ENCODE data around the gene THAP4.
"Not testable (repeated sequence)": the region's sequence is repeated elsewhere in the genome, so short reads cannot be mapped to it uniquely, and the experiment has no call there.

Gene THAP4

DNA sequence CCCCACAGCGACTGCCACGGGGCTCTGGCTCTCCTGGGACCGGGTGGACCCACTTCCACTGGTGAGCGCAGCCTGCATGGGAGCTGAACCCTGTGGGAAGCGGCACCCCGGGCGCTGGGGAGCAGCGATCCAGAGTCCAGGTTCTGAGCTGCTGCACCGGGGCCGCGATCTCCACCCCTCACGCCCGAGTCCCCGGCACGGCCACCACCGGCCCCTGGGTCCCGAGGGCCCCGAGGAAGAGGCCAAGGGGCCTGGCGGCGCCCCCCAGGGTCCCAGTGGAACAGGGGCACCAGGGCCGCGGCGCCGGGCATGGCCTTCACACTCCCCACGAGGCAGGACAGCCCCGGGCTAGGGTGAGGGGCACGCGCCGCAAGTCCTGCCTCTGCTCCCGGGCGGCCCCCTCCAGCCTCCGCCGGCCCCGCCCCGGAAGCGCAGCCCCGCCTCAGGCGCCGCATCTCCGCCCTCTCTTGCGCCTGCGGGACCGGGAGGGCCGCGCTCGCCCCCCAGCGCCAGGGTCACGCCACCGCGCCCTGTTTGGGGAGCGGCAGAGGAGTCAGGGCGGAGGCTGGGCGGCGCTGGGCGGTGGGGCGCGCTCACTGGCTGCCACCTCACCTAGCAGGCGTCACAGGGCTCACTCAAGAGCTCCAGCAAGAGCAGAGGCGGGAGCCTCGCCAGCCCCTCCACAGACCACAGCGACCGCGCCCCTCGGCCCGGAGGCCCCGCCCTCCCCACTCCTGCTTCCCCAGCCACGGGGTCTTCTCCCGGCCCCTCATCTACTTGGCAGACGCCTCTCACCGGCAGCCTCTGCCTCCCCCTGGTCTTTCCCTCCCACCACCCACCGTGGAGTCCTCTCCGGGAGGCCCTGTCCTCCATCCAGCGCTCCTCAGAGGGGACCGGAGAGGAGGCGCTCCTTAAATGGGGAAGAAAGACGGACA lies 26.8 kb downstream of the THAP4 start:
- peak; percentile 88 for DNase-seq

DNA sequence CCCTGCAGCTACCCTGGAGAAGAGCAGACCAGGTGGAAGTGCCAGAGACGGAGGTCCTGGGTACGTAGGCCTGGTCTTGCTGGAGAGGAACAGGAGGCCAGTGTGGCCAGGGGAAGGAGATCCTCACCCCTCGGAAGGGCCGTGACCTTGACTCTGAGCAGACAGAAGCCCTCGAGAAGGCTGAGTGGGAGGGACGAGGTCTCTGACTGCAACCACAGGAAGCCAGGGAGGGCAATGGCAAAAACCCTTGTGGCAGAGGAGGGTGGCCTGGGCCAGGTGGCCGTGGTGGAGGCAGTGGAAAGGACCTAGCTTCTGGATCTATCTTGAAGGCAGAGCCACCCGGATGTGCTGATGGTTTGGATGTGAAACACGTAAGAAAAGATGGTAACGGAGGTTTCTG lies 28.1 kb downstream of the THAP4 start:
- DNase-seq = no peak

DNA sequence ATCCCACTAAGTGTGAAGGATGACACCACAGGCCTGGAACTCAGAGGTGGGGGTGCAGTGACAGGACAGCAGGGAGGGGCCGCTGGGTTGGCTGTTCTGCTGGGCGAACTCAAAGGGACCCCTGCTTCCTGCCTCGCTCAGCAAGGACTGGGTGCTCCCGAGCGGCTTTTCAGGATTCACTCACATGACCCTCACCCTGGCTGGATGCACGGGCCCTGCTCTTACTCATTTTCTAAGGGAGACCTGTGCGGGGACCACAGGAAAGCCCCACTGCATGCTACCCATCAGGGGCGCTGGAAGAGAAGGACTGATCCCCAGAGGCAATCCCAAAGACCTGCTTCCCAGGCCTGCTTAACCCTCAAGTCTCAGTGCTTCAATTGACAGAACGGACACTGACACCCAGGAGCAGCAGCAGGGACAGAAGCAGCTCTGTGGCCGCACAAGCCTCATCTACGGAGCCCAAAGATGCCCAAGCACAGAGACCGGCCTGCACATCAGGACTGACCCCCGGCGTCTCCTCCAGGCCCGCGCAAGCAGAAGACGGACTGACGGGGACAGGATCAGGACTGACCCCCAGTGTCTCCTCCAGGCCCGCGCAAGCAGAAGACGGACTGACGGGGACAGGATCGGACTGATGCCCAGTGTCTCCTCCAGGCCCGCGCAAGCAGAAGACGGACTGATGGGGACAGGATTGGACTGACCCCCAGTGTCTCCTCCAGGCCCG lies 29.6 kb downstream of the THAP4 start:
- DNase-seq = no peak

DNA sequence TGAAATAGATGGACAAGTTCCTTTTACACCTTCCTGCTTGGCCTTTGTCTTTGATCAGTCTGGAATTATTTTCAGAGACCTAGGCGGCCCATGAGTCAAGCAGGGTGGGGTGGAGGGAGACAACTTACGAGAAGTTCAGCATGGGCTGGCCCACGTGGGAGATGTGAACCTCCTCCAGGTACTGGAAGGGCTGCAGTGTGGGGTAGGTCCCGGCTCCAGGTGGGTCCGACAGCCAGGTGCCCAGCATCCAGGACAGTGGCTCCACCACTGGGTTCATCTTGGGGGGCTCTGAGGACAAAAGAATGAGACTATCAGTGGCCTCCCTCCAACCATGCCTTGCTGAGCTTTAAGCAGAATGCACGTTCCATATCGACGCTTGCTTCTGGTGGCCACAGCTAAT lies 30.8 kb downstream of the THAP4 start:
- DNase-seq = no peak

DNA sequence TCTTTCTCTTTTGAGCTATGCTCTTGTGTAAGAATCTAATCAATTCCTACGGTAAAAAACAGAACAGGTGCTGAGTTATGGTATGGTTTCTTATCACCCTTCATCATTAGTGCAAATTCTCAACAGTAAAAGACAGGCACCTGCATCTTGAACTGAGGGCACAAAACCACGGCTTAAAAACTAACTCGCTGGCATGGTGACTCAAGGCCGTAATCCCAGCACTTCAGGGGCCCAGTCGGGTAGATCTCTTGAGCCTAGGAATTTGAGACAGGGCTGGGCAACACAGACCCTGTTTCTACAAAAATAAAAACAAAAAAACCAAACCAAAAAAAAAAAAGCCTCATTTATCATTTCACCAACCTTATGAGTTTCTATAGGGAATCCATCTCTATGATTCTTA lies 33.3 kb downstream of the THAP4 start:
- no peak for DNase-seq

DNA sequence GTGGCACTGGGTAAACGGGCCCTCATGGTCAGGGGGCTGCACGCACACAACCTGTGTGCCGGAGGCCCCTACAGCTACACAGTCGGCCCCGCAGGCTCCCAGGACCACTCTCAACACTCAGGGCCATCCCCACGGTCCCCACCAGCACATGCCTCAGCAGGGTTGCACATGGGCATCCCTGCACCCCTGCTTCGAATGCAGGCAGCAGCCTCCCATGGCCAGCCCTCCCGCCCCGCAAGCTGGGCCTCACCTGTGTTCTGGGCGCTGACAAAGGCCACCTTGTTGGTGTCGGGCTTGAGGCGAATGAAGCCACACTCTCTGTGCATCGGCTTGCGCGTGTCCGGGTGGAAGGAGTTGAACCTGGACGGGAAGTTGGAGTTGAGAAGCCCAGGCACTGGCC lies 34.2 kb downstream of the THAP4 start:
- DNase-seq = no peak

DNA sequence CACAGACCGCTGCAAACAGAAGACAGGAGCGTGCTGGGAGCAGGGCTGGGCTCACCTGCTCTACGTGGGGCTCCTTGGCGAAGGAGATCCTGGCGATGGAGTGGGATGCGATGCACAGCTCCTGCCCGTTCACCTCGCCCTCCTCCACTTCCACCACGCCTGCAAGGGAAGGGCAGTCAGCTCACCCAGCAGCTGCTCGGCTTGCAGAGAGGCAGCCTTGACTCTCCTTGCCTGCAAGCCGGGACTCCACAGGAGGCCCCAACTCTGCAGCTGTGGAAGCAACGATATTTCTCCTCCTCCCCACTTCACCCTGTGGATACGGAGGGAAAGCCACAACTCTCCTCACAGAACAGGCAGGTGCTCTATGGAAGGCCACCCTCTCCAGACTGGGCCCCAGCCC lies 35.1 kb downstream of the THAP4 start:
- DNase-seq = no peak

DNA sequence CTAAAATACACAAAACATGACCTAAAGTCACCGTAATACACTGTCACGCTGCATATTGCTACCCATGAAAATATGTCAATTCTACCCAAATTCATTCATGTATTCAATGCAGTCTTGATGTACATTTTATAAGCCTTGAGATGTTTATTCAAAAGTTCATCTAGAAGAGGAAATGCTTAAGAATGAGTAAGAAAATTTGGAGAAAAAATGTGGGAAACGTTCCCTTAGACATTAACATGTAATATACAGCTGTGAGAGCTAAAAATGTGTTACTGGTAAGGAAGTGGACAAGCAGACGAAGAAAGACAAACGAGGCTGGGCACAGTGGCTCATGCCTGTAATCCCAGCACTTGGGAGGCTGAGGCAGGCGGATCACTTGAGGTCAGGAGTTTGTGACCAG lies 37.3 kb downstream of the THAP4 start:
- no peak for DNase-seq

DNA sequence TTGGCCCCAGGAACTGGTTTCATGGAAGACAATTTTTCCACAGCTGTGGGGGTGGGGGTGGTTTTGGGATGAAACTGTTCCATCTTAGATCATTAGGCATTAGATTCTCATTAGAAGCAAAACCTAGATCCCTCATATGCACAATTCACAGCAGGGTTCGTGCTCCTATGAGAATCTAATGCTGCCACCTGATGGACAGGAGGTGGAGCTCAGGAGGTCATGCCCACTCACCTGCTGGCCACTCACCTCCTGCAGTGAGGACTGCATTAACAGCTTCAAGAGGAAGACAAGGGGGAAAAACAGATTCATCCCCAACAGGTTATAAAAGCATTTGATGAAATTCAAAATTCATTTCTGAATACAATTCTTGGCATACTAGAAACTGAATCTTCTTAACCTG lies 38.5 kb downstream of the THAP4 start:
- DNase-seq = no peak

DNA sequence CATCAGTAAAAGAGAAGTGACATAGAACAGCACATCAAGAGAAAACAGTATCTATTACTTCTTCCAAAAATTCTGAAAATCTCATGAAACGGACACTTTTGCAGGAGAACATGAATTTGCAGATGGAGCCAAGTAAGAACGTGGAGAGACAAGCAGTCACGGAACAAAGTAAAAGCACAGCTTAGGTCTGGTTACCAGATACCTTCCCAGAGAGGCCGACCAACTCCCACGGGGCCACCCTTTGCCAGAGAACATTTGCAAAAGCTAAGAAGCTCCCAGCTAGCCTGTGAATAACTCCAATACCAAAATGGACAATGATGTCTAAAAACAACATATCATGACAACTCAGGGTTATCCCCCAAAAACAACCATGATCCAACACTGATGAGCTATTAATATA lies 38.9 kb downstream of the THAP4 start:
- DNase-seq = no peak

DNA sequence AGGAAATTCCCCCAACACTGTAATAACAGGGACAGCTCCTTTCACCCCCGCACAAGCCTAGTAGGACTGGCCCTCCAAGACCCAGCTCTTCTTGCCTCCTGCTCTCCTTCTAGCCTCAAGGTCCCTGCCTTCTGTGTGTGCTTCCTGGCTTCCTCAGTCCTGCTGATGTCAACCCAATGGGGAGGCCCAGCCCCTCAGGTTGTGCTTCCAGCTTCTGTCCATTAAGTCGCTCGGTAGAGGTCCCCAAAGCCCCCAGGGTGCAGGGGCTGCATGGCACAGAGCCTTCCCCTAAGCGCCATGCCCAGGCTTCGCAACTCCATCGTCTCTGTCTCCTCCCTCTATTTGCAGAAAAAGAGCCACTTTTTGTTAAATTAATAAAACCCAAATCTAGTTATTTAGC lies 39.4 kb downstream of the THAP4 start:
- DNase-seq = no peak

DNA sequence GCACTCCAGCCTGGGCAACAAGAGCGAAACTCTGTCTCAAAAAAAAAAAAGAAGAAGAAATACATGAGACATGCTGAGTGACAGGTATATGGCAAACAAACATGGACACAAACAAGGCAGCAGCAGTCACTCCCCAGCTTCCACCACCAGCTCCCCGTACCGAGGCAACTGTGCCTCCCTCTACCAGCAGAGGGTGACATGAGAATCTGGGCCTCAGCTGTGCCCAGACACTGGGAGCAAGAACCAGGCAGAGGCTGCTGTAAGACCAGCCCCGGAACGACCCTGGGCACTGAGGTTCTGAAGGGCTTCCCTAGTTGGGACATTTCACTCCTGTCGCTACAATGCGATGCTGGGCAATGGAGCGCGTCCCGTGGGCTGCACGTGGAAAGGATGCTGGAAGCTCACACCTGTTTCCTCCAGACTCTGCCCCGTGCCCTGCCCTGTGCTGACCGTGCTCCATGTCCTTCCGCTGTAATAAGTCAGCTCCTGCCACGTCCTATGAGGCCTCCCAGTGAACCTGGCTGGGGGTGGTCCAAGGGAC lies 41.3 kb downstream of the THAP4 start:
- DNase-seq = no peak

DNA sequence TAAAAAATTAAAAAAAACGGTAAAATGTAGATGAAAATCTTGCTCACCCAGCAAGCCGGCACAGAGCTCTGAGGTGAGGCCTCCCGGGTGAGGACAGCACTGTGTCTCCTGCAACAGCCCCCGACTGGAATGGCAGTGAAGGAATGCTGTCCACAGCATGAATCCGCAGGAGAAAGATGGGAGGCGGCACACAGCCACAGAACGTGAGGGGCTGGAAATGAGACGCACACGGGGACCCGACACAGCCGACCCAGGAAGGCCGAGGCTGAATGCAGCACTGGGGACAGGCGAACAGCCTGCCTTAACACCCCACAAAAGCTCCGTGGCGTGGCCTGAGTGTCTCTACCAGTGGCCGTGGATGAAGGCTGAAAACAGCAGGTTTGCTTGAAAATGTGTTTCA lies 43.7 kb downstream of the THAP4 start:
- no peak for DNase-seq

DNA sequence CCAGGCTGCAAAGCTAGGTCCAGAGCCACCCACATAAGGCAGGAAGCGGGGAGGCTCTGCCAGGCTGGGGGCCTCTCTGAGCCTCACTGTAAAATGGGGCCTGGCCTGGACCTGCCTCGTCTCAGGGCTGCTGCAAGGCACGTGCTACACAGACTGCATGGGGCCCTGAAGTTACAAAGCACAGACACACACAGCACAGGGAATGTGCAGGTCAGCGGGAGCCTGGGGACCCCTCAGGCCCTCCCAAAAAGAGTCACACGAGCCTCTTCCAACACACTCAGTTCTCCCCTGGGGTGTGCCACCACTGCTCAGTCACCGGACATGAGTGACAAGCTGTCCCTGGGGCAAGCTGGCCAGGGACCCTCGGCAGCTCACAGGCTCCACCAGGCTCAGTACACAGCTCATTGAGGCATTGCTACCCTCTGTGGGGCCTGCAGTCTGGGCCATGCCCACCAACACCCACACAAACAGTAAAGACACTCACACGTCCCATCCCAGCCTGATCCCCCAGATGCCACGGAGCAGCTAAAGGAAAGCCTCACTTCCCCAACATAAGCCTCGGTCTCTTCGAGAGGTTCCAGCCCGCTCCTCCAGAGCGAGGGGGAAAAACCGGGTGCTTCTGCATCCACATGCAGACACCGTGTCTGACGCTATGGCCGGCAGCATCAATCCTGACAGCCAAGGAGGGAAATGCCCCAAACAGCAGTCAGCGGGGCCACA lies 44.7 kb downstream of the THAP4 start:
- no peak for DNase-seq

DNA sequence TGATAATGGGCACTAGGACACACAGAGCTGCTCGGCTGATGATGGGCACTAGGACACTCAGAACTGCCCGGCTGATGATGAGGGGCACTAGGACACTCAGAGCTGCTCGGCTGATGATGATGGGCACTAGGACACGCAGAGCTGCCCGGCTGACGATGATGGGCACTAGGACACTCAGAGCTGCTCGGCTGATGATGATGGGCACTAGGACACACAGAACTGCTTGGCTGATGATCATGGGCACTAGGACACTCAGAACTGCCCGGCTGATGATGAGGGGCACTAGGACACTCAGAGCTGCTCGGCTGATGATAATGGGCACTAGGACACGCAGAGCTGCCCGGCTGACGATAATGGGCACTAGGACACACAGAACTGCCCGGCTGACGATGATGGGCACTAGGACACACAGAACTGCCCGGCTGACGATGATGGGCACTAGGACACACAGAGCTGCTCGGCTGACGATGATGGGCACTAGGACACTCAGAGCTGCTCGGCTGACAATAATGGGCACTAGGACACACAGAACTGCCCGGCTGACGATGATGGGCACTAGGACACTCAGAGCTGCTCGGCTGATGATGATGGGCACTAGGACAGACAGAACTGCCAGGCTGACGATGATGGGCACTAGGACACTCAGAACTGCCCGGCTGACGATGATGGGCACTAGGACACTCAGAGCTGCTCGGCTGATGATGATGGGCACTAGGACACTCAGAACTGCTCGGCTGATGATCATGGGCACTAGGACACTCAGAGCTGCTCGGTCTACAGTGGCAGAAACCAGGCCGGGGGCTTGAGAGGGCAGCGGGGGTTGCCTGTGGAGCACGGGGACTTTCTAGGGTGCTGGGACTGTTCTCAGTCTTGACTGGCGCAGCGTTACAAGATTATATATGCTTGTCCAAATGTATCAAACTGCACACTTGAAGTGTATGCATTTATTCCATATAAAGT lies 46.2 kb downstream of the THAP4 start:
- DNase-seq = not testable (repeated sequence)

DNA sequence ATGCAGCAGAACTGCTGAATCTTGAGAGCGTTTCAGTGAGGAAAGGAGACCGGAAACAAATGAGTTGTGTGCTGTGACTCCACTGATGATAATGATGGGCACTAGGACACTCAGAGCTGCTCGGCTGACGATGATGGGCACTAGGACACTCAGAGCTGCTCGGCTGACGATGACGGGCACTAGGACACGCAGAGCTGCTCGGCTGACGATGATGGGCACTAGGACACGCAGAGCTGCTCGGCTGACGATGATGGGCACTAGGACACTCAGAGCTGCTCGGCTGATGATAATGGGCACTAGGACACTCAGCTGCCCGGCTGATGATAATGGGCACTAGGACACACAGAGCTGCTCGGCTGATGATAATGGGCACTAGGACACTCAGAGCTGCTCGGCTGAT lies 47.1 kb downstream of the THAP4 start:
- DNase-seq = not testable (repeated sequence)

DNA sequence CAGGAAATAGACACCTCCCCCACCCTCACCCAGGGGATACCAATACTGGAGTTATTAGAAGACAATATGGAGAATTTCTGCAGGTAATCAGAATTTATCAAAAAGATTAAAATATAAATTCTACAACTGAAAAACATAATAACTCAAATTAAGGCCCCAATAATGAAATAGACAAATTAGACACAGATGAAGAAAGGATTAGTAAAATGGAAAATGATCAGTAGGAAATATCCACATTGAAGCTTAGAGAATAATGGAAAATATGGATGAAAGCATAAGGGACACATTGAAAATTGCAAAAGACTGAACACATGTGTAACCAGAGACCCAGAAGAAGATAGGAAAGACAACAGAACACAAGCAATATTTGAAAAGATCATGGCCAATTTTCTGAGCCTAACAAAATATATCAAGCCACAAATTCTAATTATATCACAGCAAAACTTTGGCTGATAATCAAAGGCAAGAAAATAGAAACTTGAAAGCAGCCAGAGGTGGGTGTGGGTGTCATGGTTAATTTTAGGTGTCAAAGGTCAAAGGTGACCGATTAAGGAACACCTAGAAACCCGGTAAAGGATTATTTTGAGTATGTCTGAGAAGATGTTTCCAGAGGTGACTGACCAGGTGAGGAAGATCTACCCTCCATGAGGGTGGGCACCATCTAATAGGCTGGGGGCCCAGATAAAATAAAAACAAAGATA lies 50.2 kb downstream of the THAP4 start:
- no peak for DNase-seq

DNA sequence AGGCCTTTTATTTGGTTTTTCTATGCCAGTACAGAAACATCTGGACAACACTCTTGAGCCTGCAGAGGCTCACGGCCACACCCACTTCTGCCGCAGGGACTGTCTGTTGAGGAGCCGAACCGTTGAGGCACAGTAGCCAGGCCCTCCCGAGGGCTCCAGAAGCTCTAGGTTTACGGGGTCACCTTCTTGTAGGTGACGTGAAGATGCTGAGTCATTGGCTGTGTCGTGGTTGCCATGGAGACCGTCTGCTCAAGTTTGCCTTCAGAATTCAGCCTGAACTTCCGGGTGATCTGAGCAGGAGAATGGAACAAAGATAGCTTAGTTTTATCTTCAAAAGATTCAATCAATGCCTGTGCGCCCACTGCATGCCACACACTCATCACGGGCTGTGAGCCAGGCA lies 52.5 kb downstream of the THAP4 start:
- no peak for DNase-seq

DNA sequence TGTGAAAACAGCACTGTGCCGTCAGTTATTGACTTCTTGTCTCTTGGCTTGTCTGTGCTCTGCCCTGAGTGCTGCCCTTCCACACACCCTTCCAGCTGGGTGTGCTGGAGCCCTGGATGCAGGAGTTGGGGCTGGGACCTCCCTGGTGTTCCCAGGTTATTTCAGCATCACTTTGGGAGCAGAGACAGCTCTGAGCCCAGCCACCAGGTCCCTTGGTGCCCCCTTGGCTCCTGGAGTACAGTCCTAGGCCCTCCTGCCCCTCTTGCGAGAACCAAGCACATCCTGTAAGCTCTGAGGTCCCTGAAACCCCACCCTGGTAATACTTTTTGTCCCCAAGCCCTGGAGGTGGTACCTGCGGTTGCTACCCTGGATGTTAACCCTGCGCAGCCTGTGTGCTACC lies 54.2 kb downstream of the THAP4 start:
- no peak for DNase-seq

DNA sequence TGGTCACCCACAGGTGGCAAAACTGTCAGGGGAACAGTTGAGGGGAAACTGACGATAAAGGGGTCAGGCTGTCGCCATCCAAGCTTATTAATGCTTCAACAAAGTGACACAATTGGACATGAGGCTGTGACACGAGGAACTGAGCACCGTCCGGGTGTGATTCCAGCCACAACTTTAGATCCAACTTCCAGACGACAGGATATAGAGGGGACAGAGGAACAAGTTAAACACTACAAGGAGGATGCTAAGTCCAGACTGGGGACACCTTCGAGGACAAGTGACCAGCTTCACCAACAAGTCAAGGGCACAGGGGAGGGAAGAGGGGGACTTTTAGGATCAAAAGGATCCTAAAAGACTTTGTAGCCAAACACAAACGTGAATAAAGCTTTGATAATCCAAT lies 54.6 kb downstream of the THAP4 start:
- no peak for DNase-seq

DNA sequence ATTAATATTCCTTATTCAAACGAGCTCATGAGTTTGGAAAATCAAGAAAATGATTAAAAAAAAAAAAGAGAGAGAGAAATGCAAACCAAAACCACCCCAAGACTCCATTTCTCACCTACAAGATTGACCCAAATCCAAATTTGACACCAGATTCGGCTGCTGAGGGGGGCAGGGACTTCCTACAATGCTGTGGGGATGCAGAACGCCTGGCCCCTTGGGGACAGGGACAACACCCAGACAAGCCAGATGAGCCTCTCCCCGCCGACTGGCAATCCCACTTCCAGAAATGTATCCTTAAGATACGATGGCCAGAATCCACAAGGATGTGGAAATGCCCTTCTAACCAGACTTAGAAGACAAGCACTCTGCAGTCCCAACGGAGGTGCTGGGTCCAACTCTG lies 57.7 kb downstream of the THAP4 start:
- DNase-seq = no peak
